Liver (tissue), 9 donors: Measurements from ENCODE around the gene DMRT1. TPM values are rescaled to one million over a fixed set of nuclear protein-coding genes. Genes with fewer than 3 reads are reported as not detected.

Source experiments
- DNase-seq: peaks from one replicate; pipeline ENCODE4 v3.0.0-alpha.2; 2017; ENCODE audit warnings: low spot score
- H3K27ac ChIP-seq, 2 donors: one replicate each; pipeline ENCODE4 v1.7.0; 2013; ENCODE audit warnings: inconsistent platforms in 2 of 2, low read length in 2 of 2, control low read depth in 1 of 2, low read depth in 1 of 2, mild to moderate bottlenecking in 1 of 2
- H3K27me3 ChIP-seq, 4 donors: one replicate each; pipeline versions ENCODE4 v1.6.1 to v1.7.0; 2013; ENCODE audit warnings: low read length in 3 of 4, inconsistent platforms in 1 of 4, mild to moderate bottlenecking in 1 of 4, moderate library complexity in 1 of 4; ENCODE audit not compliant: control insufficient read depth in 4 of 4, insufficient read depth in 4 of 4
- H3K36me3 ChIP-seq, 4 donors: one replicate each; pipeline versions ENCODE4 v1.6.1 to v1.7.0; 2013; ENCODE audit warnings: low read length in 3 of 4, mild to moderate bottlenecking in 3 of 4, low read depth in 1 of 4, moderate library complexity in 1 of 4; ENCODE audit not compliant: control insufficient read depth in 4 of 4, insufficient read depth in 3 of 4
- H3K4me1 ChIP-seq, 4 donors: one replicate each; pipeline versions ENCODE4 v1.6.1 to v1.7.0; 2013; ENCODE audit warnings: low read length in 3 of 4, mild to moderate bottlenecking in 3 of 4, moderate library complexity in 1 of 4; ENCODE audit not compliant: control insufficient read depth in 4 of 4, insufficient read depth in 4 of 4
- H3K4me3 ChIP-seq, 3 donors: one replicate each; pipeline versions ENCODE4 v1.6.1 to v1.7.0; 2013; ENCODE audit warnings: low read length in 3 of 3, control low read depth in 1 of 3, low read depth in 1 of 3, mild to moderate bottlenecking in 1 of 3
- H3K9ac ChIP-seq, 2 donors: one replicate each; pipeline ENCODE4 v1.7.0; 2013; ENCODE audit warnings: low read length in 2 of 2, mild to moderate bottlenecking in 2 of 2, moderate library complexity in 2 of 2, control low read depth in 1 of 2, low read depth in 1 of 2
- H3K9me3 ChIP-seq, 4 donors: one replicate each; pipeline versions ENCODE4 v1.6.1 to v1.7.0; 2013; ENCODE audit warnings: low read length in 3 of 4; ENCODE audit not compliant: control insufficient read depth in 4 of 4
- ATF3 ChIP-seq: IDR thresholded peaks from 2 replicates; pipeline ENCODE4 v1.6.1; 2016; ENCODE audit warnings: antibody characterized with exemption
- CTCF ChIP-seq: fragments of 150-350 bp; IDR thresholded peaks from 2 replicates; pipeline ENCODE4 v1.5.1; 2017; ENCODE audit warnings: improper control_type of control experiment, low read depth, low read length; ENCODE audit not compliant: missing input control
- EGR1 ChIP-seq, 2 donors: IDR thresholded peaks; 2 replicates each; pipeline ENCODE4 v1.6.1; 2016 to 2018; ENCODE audit warnings: antibody characterized with exemption in 2 of 2, low read depth in 2 of 2
- FOXA1 ChIP-seq: IDR thresholded peaks from 2 replicates; pipeline ENCODE4 v1.6.1; 2016; ENCODE audit warnings: antibody characterized with exemption
- FOXA2 ChIP-seq: IDR thresholded peaks from 2 replicates; pipeline ENCODE4 v1.6.1; 2016; ENCODE audit warnings: antibody characterized with exemption
- GABPA ChIP-seq, 2 donors: IDR thresholded peaks in 1 of 2; conservative IDR thresholded peaks in 1 of 2; 2 replicates each; pipeline ENCODE4 v1.6.1; 2016; ENCODE audit warnings: antibody characterized with exemption in 2 of 2, mild to moderate bottlenecking in 1 of 2, moderate library complexity in 1 of 2
- HNF4A ChIP-seq, 2 donors: conservative IDR thresholded peaks; 2 replicates each; pipeline ENCODE4 v1.6.1; 2016; ENCODE audit warnings: antibody characterized with exemption in 2 of 2, mild to moderate bottlenecking in 2 of 2
- HNF4G ChIP-seq: IDR thresholded peaks from 2 replicates; pipeline ENCODE4 v1.6.1; 2016; ENCODE audit warnings: antibody characterized with exemption
- JUND ChIP-seq, 2 donors: IDR thresholded peaks; 2 replicates each; pipeline ENCODE4 v1.6.1; 2016; ENCODE audit warnings: antibody characterized with exemption in 2 of 2
- MAX ChIP-seq: IDR thresholded peaks from 2 replicates; pipeline ENCODE4 v1.6.1; 2016; ENCODE audit warnings: antibody characterized with exemption
- NR2F2 ChIP-seq: IDR thresholded peaks from 2 replicates; pipeline ENCODE4 v1.6.1; 2016; ENCODE audit warnings: antibody characterized with exemption
- RAD21 ChIP-seq, 2 donors: IDR thresholded peaks; 2 replicates each; pipeline ENCODE4 v1.6.1; 2016; ENCODE audit warnings: antibody characterized with exemption in 2 of 2, mild to moderate bottlenecking in 2 of 2
- REST ChIP-seq: IDR thresholded peaks from 2 replicates; pipeline ENCODE4 v1.6.1; 2016; ENCODE audit warnings: antibody characterized with exemption, mild to moderate bottlenecking
- RXRA ChIP-seq, 2 donors: IDR thresholded peaks; 2 replicates each; pipeline ENCODE4 v1.6.1; 2017 to 2018; ENCODE audit warnings: antibody characterized with exemption in 2 of 2, mild to moderate bottlenecking in 1 of 2
- SP1 ChIP-seq: IDR thresholded peaks from 2 replicates; pipeline ENCODE4 v1.6.1; 2018; ENCODE audit warnings: antibody characterized with exemption, mild to moderate bottlenecking
- TAF1 ChIP-seq: conservative IDR thresholded peaks from 2 replicates; pipeline ENCODE4 v1.6.1; 2016; ENCODE audit warnings: antibody characterized with exemption, mild to moderate bottlenecking
- YY1 ChIP-seq: IDR thresholded peaks from 2 replicates; pipeline ENCODE4 v1.6.1; 2016; ENCODE audit warnings: antibody characterized with exemption, mild to moderate bottlenecking
- ZBTB33 ChIP-seq: IDR thresholded peaks from 2 replicates; pipeline ENCODE4 v1.6.1; 2016; ENCODE audit warnings: antibody characterized with exemption
- WGBS: extraction: QIAGEN DNeasy Blood & Tissue Kit; methylation state at CpG from one replicate; pipeline ENCODE4 v1.1.7; 2013; 5-methylcytosine and 5-hydroxymethylcytosine counted together
- polyA plus RNA-seq, 2 donors: library from polyadenylated mRNA; stranded (reverse) in 1 of 2; unstranded in 1 of 2; fragments of 200-250 nt in 1 of 2; fragments of >200 nt in 1 of 2; fragmentation: Nextera tagmentation in 1 of 2; extraction: Ambion mirVana in 1 of 2; gene quantifications; one replicate each; pipeline versions ENCODE4 v1.2.1 to v1.2.3, GENCODE V29; 2013 to 2015
- total RNA-seq, 2 donors: library from RNA; depleted of rRNA; stranded (reverse); fragments of >200 nt; gene quantifications; one replicate each; pipeline ENCODE4 v1.2.3, GENCODE V29; 2014
- donor health status: healthy.
- donor health status: healthy.
- donor health status: healthy.
- donor health status: healthy.
- donor health status: healthy.

DMRT1 gene
- total and polyA plus RNA-seq, 4 donors, result not detected

GRCh38 chr9:883011-883410 lies 41.5 kb downstream of the DMRT1 start:
- TF ChIP-seq JUND (IDR thresholded peaks at IDR 0.05) (no peak), YY1 (no peak), HNF4G (no peak), EGR1 (IDR thresholded peaks at IDR 0.05; ENCODE audit: low read depth in 2 of 2) (no peak), NR2F2 (no peak), HNF4A (conservative IDR thresholded peaks at IDR 0.05) (no peak), TAF1 (no peak), RXRA (IDR thresholded peaks at IDR 0.05) (no peak), CTCF (no peak), REST (no peak), GABPA (IDR thresholded peaks at IDR 0.05 in 1 of 2, conservative IDR thresholded peaks at IDR 0.05 in 1 of 2) (no peak)
- no peak for DNase-seq
- 72% methylated on average over 8 of the region's 8 CpGs for WGBS
- Histone ChIP-seq H3K9ac (no peak overlapping the region), H3K27ac (no peak overlapping the region), H3K9me3 (no peaks in the 10 kb centered on the region), H3K27me3 (peaks cover 0 to 4% (median 0%) of the 10 kb centered on the region in 4 donors), H3K4me1 (no peaks in the 10 kb centered on the region), H3K36me3 (no peaks in the 10 kb centered on the region), H3K4me3 (no peak overlapping the region)

- Histone ChIP-seq H3K4me1 (no peaks in the 10 kb centered on the region), H3K36me3 (no peaks in the 10 kb centered on the region), H3K27ac (no peak overlapping the region), H3K9ac (no peak overlapping the region), H3K4me3 (no peak overlapping the region), H3K27me3 (no peaks in the 10 kb centered on the region), H3K9me3 (no peaks in the 10 kb centered on the region)
- WGBS, result 92% methylated on average over 6 of the region's 6 CpGs
- TF ChIP-seq SP1 (no peak), EGR1 (IDR thresholded peaks at IDR 0.05; ENCODE audit: low read depth in 2 of 2) (no peak), JUND (IDR thresholded peaks at IDR 0.05) (no peak), RAD21 (IDR thresholded peaks at IDR 0.05) (no peak), GABPA (IDR thresholded peaks at IDR 0.05 in 1 of 2, conservative IDR thresholded peaks at IDR 0.05 in 1 of 2) (no peak), HNF4A (conservative IDR thresholded peaks at IDR 0.05) (no peak), FOXA2 (no peak), FOXA1 (no peak), NR2F2 (no peak), YY1 (no peak), TAF1 (no peak), CTCF (no peak), ZBTB33 (no peak), RXRA (IDR thresholded peaks at IDR 0.05) (no peak), MAX (no peak), HNF4G (no peak), REST (no peak), ATF3 (no peak)
- DNase-seq, result no peak
These were observed 45.4 kb downstream of the DMRT1 start for GRCh38 chr9:886886-887285.
